Naive B cell (primary cell): ENCODE measurements around the gene RAPGEF1. TPM values are rescaled to one million over a fixed set of nuclear protein-coding genes. Genes with fewer than 3 reads are reported as not detected.

Experiments
- ATAC-seq, 2 donors: fragments of 150-1000 bp; cut with Tn5 transposase; 2 replicates each; pipeline ENCODE4 v1.10.0; 2021; ENCODE audit warnings: low read depth in 2 of 2, mild to moderate bottlenecking in 2 of 2, moderate library complexity in 2 of 2
- DNase-seq: peaks from one replicate; pipeline ENCODE4 v3.0.0; 2022
- H3K27ac Mint-ChIP-seq, 6 donors: one replicate each; pipeline ENCODE4 v1.8.0; 2020 to 2022; ENCODE audit warnings: mild to moderate bottlenecking in 6 of 6, mixed read lengths in 6 of 6, moderate library complexity in 5 of 6, inconsistent platforms in 2 of 6
- H3K27me3 Mint-ChIP-seq, 3 donors: one replicate each; pipeline ENCODE4 v1.8.0; 2021 to 2022; ENCODE audit warnings: mixed read lengths in 3 of 3, mild to moderate bottlenecking in 1 of 3
- H3K36me3 Mint-ChIP-seq, 2 donors: one replicate each; pipeline ENCODE4 v1.8.0; 2020 to 2022; ENCODE audit warnings: mixed read lengths in 2 of 2, inconsistent platforms in 1 of 2, mild to moderate bottlenecking in 1 of 2
- H3K4me1 Mint-ChIP-seq, 3 donors: one replicate each; pipeline ENCODE4 v1.8.0; 2020 to 2022; ENCODE audit warnings: mixed read lengths in 3 of 3, inconsistent platforms in 1 of 3, mild to moderate bottlenecking in 1 of 3, moderate library complexity in 1 of 3
- H3K4me3 Mint-ChIP-seq, 8 donors: one replicate each; pipeline ENCODE4 v1.8.0; 2020 to 2022; ENCODE audit warnings: mild to moderate bottlenecking in 8 of 8, mixed read lengths in 8 of 8, moderate library complexity in 8 of 8, inconsistent platforms in 2 of 8
- H3K9me3 Mint-ChIP-seq, 7 donors: one replicate each; pipeline ENCODE4 v1.8.0; 2020 to 2022; ENCODE audit warnings: mixed read lengths in 7 of 7, mild to moderate bottlenecking in 5 of 7, inconsistent platforms in 2 of 7, moderate library complexity in 1 of 7
- polyA plus RNA-seq, 6 donors: library from polyadenylated mRNA; unstranded; fragments of 300-500 nt; fragmentation: Illumina TruSeq; gene quantifications; one replicate each; pipeline ENCODE4 v1.2.3, GENCODE V29; 2021; ENCODE audit warnings: low read depth in 6 of 6

RAPGEF1 gene
- polyA plus RNA-seq, 6 donors from 2014 or later = 3.4 to 21.1 (median 7.9) TPM

DNA sequence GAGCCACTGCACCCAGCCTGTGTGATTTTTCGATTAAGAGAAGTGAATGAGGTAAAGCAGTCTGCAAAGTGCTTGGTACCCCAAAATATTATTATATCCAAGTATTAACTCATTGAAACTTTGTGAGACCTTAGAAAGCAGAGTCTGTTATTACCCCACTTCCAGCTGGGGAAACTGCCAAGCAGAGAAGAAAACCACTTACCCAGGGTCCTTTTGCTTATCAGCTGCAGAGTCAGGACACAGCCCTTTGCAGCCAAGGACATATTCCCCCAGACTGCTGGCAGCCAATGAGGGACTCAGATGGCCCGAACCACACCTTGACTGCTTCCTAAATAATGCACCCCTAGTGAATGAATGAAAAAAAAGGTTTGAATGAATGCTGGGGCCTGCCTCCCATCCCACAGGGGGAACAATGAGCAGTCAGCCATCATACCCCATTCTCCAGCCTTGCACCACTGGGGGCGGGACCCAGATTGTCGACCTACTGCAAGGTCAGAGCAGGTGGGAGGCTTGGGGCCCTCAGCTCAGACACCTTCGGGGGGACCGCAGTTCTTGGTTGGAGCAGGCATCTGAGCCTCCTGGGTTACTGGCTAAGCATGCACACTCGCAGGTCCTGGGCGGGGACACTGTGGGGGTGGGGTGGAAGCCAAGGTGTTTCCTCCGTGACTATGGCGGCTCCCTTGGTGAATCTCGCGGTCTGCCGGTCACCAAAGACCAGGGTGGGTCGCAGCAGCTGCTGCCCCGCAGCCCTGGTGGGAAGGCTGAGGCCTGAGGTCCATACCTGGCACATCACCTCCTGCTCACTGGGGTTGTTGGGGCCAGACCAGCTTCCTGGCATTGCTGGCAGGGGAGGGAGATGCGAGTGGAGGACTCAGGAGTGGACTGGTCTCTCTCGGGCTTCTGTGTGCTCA lies 164.9 kb downstream of the RAPGEF1 start:
- ATAC-seq (no peak), DNase-seq (no peak)
- Mint-ChIP-seq H3K4me3 (no peak overlapping the region), H3K36me3 (no peaks in the 10 kb centered on the region), H3K27ac (peak overlapping the region in 5 of 6 donors; percentile 12 to 60 (median 49)), H3K4me1 (peaks cover 20 to 26% (median 23%) of the 10 kb centered on the region in 3 donors), H3K27me3 (no peaks in the 10 kb centered on the region), H3K9me3 (no peaks in the 10 kb centered on the region)

DNA sequence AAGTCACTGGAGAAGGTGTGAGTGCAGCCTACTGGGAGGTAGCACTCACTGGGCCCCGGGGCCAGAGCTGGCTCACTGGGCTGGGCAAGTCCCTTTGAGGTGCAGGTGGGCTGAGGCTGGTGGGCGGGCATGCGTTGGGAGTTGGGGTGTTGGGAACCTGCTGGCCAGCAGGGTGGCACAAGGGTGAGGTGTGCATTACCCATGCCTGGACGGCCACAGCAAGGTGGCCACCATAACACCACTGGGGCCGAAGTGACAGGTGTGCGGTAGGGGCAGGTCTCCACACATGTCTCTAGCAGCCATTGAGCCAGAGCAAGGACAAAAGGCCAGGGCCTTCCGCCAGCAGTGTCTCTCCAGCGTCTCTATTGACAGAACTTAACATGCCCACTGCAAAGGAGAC lies 172.0 kb downstream of the RAPGEF1 start:
- Mint-ChIP-seq H3K4me3 (peak overlapping the region in 1 of 8 donors; percentile 59), H3K4me1 (peaks cover 0 to 3% (median 0%) of the 10 kb centered on the region in 3 donors), H3K27ac (no peak overlapping the region), H3K36me3 (no peaks in the 10 kb centered on the region), H3K9me3 (peaks cover 0 to under 1% (median 0%) of the 10 kb centered on the region in 7 donors), H3K27me3 (no peaks in the 10 kb centered on the region)
- no peak for DNase-seq
- no peak for ATAC-seq

DNA sequence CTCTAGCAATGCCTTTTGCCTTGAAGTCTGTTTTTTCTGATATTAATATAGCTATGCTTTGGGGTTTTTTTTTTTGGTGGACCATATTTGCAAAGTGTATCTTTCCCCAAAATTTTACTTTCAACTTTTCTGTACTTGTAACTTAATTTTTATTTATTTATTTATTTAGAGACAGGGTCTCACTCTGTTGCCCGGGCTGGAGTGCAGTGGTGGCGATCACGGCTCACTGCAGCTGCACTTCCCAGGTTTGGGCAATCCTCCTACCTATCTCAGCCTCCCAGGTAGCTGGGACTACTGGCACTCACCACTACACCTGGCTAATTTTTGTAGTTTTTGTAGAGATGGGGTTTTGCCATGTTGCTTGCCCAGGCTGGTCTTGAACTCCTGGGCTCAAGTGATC lies 173.7 kb downstream of the RAPGEF1 start:
- Mint-ChIP-seq H3K4me1 (peaks cover 0 to 1% (median 0%) of the 10 kb centered on the region in 3 donors), H3K9me3 (peaks cover 0 to 8% (median 0%) of the 10 kb centered on the region in 7 donors), H3K27me3 (no peaks in the 10 kb centered on the region), H3K36me3 (no peaks in the 10 kb centered on the region), H3K27ac (peak overlapping the region in 1 of 6 donors; percentile 47), H3K4me3 (peak overlapping the region in 1 of 8 donors; percentile 25)
- DNase-seq (no peak), ATAC-seq (no peak)

GRCh38 chr9:131565369-131565768 lies 174.5 kb downstream of the RAPGEF1 start:
- no peak overlapping the region for H3K27ac Mint-ChIP-seq
- peaks cover 0 to 8% (median 0%) of the 10 kb centered on the region in 7 donors for H3K9me3 Mint-ChIP-seq
- no peaks in the 10 kb centered on the region for H3K36me3 Mint-ChIP-seq
- ATAC-seq (no peak), DNase-seq (no peak)
- no peaks in the 10 kb centered on the region for H3K27me3 Mint-ChIP-seq
- no peaks in the 10 kb centered on the region for H3K4me1 Mint-ChIP-seq
- H3K4me3 Mint-ChIP-seq = no peak overlapping the region

DNA sequence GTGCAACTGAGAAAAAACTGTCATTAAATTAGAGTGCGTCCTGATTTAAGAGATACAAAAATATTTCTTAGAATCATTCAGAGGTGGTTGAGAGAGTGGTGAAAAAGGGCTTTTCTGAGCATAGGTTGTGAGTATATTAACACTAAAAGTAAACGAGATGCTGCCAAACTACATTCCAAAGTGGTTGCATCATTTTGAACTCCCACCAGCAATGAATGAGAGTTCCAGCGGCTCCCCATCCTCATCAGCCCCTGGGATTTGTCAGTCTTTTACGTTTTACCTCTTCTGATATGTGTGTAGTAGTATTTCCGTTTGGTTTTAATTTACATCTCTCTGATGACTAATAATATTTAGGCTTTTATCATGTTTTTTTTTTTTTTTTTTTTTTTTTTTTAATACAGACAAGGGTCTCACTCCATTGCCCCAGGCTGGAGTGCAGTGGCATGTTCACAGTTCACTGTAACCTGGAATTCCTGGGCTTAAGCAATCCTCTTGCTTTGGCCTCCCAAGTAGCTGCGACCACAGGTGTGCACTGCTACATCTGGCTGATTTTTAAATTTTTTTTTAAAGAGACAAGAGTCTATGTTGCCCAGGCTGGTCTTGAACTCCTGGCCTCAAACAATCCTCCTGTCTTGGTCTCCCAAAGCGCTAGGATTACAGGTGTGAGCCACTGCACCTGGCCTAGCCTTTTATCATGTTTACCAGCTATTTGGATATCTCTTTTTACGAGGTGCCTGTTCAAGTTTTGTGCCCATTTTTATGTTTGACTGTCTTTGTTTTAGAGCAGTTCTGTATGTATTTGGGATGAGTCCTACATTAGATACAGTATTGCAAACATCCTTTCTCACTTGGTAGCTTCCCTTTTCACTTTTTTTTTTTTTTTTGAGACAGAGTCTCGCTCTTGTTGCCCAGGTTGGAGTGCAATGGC lies 177.6 kb downstream of the RAPGEF1 start:
- H3K27ac Mint-ChIP-seq = peak overlapping the region in 1 of 6 donors; percentile 49

GRCh38 chr9:131559421-131560000 lies 180.4 kb downstream of the RAPGEF1 start:
- H3K4me3 Mint-ChIP-seq = no peak overlapping the region
- DNase-seq (no peak), ATAC-seq (no peak)
- peaks cover 0 to 5% (median 0%) of the 10 kb centered on the region in 3 donors for H3K4me1 Mint-ChIP-seq
- no peak overlapping the region for H3K27ac Mint-ChIP-seq
- no peaks in the 10 kb centered on the region for H3K36me3 Mint-ChIP-seq
- H3K27me3 Mint-ChIP-seq = peaks cover 11 to 23% (median 22%) of the 10 kb centered on the region in 3 donors
- H3K9me3 Mint-ChIP-seq = peaks cover 0 to 13% (median 0%) of the 10 kb centered on the region in 7 donors

More for the DNA sequence above, 177.6 kb downstream of the RAPGEF1 start:
- Mint-ChIP-seq H3K36me3 (no peaks in the 10 kb centered on the region), H3K4me1 (no peaks in the 10 kb centered on the region), H3K4me3 (no peak overlapping the region), H3K27me3 (peaks cover 0 to under 1% (median 0%) of the 10 kb centered on the region in 3 donors), H3K9me3 (peaks cover 0 to 8% (median 0%) of the 10 kb centered on the region in 7 donors)
- no peak for ATAC-seq
- no peak for DNase-seq

DNA sequence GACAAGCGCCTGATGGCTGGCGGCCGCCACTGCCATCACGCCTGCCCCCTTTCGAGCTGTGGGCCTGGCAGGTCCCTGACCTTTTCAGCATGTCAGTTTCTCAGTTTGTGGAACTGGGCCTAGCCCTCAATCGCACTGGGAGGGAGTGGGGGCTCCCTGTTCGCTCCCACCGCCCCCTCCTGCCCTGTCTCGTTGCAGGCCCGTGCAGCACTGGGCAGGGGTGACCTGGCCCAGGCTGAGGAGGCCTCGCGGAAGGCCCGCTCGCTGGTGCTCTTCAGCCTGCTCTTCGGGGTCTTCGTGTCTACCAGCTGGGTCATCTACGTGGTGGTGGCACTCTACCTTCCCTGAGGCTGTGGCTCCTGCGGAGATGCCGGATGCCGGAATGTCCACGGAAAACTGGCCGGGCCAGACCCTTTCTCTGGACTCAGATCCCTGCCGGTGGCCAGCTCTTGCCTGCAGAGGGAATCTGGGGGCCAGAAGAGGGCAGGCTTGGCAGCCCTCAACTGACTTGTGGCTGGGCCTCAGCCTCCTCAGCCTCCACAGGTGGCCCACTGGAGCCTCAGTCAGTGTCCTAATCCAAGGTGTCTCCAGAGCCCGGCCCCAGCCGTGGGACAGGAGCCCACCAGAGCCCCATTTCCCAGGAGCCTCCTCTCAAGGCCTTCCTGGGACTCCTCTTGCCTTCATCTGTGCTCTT lies 181.9 kb downstream of the RAPGEF1 start:
- Mint-ChIP-seq H3K27ac (no peak overlapping the region), H3K9me3 (peaks cover 0 to 13% (median 3%) of the 10 kb centered on the region in 7 donors), H3K4me1 (peaks cover 0 to 5% (median 0%) of the 10 kb centered on the region in 3 donors), H3K27me3 (peaks cover 16 to 34% (median 34%) of the 10 kb centered on the region in 3 donors), H3K4me3 (no peak overlapping the region), H3K36me3 (peaks cover 0 to 2% of the 10 kb centered on the region in 2 donors)
- no peak for DNase-seq
- no peak for ATAC-seq

DNA sequence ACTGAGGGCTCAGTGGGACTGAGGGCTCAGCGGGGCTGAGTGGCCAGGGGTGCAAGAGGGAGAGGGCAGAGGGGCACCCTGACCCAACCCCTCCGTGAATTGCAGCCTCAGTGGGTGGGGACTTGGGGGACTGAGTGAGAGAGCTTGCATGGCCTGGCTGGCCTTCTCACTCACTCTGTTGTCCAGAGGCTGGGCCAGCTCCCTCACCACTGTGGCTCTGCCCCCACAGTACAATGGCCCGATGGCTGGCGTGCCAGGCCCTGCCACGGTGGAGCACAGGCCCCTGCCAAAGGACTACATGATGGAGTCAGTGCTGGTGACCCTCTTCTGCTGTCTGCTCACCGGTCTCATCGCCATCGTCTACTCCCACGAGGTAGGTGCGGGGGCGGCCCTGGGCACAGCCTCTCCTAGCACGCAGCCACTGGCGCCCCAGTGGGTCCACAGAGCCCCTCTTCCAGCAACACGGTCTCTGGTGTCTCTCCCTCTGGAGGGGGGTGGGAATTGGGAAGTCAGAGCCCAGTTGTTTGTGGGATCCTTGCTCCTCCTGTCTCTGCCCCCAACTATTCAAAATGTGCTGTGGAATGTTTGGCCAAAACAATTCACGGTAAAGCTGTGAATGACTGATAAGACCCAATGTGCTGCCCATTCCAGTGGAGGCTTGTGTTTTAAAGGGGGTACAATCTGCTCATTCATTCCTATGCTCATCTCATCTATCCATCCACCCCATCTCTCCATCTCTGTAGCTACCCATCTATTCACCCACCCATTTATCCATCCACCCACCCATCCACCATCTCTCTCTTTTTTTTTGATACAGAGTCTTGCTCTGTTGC lies 183.8 kb downstream of the RAPGEF1 start:
- DNase-seq (no peak), ATAC-seq (no peak)
- Mint-ChIP-seq H3K9me3 (peaks cover 0 to 5% (median 0%) of the 10 kb centered on the region in 7 donors), H3K4me3 (peak overlapping the region in 2 of 8 donors; percentile 9 to 28), H3K27ac (peak overlapping the region in 1 of 6 donors; percentile 56), H3K36me3 (peaks cover 0 to 4% of the 10 kb centered on the region in 2 donors), H3K27me3 (peaks cover 31 to 49% (median 43%) of the 10 kb centered on the region in 3 donors), H3K4me1 (peaks cover 0 to 5% (median 0%) of the 10 kb centered on the region in 3 donors)

GRCh38 chr9:131554843-131555351 lies 185.0 kb downstream of the RAPGEF1 start:
- ATAC-seq = peak in 1 of 2 donors; percentile 14
- H3K4me1 Mint-ChIP-seq = peaks cover 0 to 5% (median 0%) of the 10 kb centered on the region in 3 donors
- DNase-seq = no peak
- peak overlapping the region in 1 of 6 donors; percentile 61 for H3K27ac Mint-ChIP-seq
- H3K27me3 Mint-ChIP-seq = peaks cover 40 to 59% (median 54%) of the 10 kb centered on the region in 3 donors
- peaks cover 0 to 9% (median 0%) of the 10 kb centered on the region in 7 donors for H3K9me3 Mint-ChIP-seq
- no peak overlapping the region for H3K4me3 Mint-ChIP-seq
- peaks cover 4 to 5% of the 10 kb centered on the region in 2 donors for H3K36me3 Mint-ChIP-seq

DNA sequence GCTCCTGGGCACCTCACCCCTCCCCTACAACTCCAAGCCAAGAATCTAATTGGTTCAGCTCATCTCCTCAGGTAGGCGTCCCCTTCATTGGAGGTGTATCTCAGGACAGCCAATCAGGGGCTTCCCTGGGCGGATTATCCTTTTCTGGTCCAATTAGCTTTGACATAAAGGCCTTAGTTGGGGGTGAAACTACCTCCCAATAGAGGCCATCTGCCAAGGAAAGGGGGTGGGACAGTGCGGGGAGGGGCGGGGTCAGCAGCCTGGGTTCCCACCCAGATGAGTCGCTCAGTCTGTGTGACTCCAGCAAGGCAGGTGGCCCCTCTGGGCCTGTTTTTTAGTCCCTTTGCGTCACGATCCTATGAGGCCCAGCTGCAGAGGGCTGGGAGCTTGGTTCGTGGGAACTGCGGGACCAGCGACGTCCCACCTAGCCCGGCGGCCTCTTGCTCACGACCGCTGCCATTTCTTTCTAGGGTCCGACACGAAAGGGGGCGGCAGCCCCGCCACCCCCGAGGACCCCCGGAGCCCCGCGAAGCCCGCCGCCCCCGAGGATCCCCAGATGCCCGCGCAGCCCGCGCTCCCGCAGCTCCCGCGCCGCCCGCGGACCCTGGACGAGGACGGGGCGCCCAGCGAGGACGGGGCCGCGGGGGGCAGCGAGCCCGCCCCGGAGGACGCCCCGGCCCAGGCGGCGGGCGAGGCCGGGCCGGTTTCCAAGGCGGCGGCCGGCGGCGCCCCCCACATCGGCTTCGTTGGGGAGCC lies 185.6 kb downstream of the RAPGEF1 start:
- Mint-ChIP-seq H3K4me1 (peaks cover 0 to 5% (median 0%) of the 10 kb centered on the region in 3 donors), H3K4me3 (no peak overlapping the region), H3K27ac (no peak overlapping the region), H3K27me3 (peaks cover 44 to 65% (median 61%) of the 10 kb centered on the region in 3 donors), H3K9me3 (peaks cover 0 to 9% (median 4%) of the 10 kb centered on the region in 7 donors), H3K36me3 (peaks cover 4 to 12% of the 10 kb centered on the region in 2 donors)
- ATAC-seq = peak in 1 of 2 donors; percentile 18
- no peak for DNase-seq

DNA sequence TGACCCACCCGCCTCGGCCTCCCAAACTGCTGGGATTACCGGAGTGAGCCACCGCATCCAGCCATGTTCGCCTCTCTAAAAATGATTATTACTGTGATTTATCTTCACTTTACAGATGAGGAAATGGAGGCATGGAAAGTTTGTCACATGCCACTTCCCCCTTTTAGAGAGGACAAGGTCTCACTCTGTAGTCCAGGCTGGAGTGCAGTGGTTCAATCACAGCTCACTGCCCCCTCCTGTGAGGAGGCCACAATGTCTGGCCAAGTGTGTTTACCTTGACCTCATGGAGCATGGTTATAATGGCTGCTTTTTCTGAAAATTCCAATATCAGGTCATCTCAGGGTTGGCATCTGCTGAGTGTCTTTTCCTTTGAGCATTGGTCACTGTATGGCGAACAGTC lies 187.8 kb downstream of the RAPGEF1 start:
- no peak overlapping the region for H3K27ac Mint-ChIP-seq
- ATAC-seq = no peak
- H3K36me3 Mint-ChIP-seq = peaks cover 11 to 32% of the 10 kb centered on the region in 2 donors
- H3K27me3 Mint-ChIP-seq = peaks cover 66 to 88% (median 80%) of the 10 kb centered on the region in 3 donors
- H3K9me3 Mint-ChIP-seq = peaks cover 3 to 26% (median 17%) of the 10 kb centered on the region in 7 donors
- no peak overlapping the region for H3K4me3 Mint-ChIP-seq
- peaks cover 5 to 14% (median 7%) of the 10 kb centered on the region in 3 donors for H3K4me1 Mint-ChIP-seq
- DNase-seq = no peak
